SKM-1 (cell line): ENCODE results near the gene GPR3.

ENCODE experiments used
- DNase-seq: peaks from one replicate; lab custom pipeline; 2025; ENCODE audit not compliant: unreplicated experiment; lab: John Stamatoyannopoulos, UW

The GPR3 gene

DNA sequence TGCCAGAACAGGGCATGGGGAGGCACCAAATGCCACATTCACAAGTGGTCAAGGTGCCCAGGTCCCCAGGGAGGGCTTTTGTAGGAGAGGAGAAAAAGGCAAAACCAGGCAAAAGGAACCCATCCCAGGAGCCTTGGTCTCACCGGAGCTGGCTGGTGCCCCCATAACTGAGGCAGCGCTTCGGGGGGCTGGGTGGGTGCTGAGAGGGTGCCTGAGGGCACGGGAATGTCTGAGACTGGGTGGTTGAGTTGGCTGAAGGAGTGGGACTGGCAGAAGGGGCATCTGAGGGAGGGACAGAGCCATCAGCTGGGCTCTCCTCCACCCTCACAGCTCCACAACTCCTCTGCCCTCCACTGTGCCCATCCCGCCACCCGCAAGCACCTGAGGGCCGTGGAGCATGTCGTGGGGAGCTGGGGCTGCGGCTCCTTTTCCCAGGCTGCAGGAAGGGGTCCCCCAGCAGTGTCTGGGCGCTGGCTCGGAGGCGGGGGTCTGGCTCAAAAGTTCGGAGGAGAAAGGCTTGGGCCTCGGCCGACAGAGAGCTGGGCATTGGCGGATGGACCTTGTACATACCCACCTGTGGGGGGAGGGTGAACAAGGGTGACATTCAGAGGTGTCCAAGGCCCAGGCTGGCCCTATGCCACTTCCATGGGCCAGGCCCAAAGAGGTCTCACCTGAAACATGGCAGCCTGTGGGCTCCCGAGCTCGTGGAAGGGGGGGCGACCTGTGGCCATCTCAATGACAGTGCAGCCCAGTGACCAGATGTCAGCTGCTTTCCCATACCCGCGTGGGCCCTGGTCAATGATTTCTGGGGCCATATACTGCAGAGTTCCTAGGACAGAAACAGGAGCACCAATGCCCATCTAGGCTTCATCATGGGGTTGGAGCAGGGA lies 34.1 kb upstream of the GPR3 start:
- DNase-seq = no peak

DNA sequence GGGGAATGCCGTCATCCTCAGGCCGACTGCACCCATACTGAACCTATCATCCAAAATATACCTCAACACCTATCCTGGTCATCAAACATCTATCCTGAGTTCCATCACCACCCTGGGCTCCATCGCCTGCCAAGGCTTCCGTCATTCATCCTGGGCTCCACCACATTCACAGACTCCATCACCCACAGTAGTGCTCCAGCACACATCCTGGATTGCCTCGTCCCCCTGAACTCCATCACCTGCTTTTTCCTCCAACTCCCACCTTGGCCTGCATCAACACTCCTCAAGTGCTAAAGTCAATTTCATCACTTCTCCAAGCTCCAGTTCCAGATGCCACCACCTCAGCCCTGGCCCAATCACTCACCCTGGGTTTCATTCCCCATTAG lies 33.5 kb upstream of the GPR3 start:
- DNase-seq = no peak

DNA sequence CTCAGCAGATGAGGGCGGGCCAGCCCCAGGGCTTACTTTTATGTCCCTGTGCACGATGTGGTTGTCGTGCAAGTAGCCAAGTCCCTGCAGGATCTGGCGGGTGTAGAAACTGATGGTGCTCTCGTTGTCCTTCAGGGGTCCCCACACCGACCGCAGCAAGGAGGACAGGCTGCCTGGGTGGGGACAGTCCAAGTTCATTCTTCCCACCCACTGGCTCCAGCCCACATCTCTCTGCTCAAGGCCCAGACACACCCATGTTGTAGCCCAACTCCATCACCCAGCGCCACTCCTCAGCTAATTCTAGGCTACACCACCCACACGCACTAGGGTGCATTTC lies 32.6 kb upstream of the GPR3 start:
- no peak for DNase-seq

DNA sequence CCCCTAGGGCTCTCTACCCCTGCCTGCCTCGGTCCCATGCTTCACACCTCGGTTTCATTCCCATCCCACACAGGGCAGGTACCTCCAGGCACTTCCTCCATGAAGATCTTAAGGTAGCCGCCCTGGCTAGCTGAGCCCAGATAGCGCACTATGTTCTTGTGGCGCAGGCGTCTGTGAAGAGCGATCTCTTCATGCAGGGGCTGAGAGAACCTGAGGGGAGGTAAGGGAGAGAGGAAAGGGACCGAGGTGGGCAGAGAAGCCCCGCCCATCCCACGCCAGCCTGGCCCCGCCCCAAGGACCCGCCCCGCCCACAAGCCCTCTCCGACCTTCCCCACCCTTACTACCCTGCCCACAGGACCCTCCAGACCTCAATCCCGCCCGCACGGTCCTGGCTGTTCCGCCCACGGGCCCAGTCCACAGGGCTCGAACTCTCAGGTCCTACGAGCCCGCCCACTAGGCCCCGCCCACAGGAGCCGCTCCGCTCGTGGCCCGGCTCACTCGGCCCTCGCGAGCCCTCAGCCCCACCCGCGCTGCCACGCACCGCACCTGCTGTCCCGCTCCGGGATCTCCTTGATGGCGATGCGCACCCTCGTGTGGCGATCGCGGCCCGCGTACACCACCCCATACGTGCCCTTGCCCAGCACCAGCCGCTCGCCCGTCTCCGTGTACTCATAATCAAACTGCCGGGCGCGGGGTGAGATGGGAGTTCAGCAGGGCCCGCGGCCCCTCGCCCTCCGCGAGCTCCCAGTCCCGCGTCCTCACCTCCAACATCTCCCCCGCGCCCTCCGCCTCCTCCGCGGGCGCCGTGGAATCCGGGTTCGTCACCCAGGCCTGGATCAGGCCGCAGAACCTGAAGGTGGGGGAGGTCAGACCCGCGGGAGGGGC lies 32.0 kb upstream of the GPR3 start:
- DNase-seq = no peak

DNA sequence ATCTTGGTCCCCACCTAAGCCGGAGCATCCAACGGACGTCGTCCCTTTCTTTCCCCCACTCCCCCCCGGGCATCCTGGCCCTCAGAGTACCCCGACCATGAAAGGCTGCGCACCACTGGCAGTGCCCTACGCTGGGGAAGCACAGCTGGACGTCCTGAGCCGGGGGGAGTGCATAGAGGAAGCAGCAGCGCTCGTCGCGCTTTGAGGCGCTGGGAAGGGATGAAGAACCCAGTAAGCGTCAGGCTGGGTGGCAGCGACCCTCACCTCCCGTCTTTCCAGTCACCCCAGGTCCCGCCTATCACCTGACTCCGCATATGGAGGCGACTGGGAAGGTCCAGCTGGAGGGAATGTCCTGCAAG lies 31.4 kb upstream of the GPR3 start:
- DNase-seq = no peak

DNA sequence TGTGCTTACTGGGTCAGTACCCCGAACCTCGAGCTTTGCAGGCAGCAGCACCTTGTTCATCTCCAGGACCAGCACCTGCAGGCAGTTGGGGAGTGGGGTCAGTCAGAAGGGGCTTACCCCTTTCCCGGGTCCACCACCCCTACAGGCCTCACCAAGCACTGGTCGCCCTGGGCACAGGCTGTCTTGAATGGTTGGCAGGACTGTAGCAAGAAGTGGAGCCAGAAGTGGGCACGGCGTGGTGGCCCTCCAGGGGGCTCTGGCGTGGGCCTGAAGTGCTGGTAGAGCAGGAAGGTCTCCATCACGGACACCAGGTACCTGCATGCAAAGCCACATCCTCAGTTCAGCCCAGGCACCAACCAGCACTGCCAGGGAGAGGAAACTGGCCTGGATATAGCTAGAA lies 30.9 kb upstream of the GPR3 start:
- DNase-seq = no peak

DNA sequence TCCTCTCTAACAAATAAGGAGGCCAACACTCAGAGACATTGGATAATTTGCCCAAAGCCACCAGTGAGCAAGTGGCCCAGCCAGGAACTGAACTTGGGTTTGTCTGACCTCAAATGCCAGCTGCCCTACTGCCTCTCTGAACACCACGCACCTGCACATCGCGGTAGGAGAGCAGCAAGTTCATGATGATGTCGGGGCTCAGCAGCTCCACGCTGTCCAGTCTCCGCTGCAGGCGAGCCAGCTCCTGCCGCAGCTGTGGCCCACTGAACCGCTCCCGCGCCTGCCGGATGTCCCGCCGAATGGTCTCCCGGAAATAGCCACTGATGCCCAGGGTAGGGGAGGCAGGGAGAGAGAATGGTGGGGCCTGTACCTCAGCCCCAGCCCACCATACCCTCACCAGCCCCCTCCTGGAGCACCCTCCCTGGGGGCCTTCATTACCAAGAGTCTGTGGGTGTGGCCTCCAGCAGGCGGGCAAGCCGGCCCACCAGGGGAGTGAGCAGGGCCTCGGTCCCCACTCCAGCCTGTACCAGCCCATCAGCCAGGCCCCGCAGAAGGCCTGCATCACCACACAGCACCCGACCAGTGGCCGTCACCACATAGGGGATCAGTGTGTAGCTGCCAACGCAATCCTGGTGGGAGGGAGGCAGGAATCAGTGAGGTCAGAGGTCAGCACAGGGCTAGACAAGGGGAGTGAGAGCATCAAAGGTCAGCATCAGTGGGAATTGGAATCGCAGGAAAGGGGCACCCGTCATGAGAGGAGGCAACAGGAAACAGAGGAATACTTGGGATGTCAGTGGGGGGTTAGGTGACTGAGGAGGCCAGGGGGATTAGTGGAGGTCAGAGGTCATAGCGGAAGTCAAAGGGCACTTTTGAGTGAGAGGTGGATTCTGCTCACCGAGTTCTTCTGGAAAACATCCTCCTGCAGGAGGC lies 28.4 kb upstream of the GPR3 start:
- DNase-seq = no peak

DNA sequence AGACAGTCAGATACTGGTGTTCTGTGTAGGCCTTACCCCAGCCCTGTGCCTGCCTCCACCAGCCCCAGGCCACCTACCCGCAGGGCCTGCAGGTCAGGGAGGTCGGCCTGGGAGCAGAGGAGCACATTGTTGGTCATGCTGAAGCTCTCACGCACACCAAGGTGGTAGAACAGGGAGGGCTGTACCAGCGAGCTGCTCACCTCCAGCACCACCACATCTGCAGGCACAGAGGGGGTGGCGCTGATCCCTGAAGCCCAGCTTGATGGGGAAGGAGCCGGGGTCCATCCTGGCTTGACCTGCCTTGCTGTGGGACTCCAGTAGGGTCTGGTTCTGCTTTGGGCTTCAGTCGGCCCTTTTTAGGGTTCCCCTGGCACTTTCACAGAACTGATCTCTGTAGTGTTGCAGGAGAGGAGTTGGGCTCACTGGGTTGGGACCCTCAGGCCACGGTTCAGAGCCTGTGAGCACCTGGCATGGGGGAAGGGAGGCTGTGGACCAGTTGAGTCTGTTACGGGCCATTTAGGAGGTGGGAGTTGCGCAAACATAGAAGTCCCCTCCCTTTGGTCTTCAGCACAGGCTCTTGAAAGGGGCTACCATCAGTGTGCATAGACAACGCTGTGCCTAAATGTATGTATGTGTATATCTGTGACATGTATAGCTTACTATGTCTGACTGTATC lies 27.6 kb upstream of the GPR3 start:
- no peak for DNase-seq

DNA sequence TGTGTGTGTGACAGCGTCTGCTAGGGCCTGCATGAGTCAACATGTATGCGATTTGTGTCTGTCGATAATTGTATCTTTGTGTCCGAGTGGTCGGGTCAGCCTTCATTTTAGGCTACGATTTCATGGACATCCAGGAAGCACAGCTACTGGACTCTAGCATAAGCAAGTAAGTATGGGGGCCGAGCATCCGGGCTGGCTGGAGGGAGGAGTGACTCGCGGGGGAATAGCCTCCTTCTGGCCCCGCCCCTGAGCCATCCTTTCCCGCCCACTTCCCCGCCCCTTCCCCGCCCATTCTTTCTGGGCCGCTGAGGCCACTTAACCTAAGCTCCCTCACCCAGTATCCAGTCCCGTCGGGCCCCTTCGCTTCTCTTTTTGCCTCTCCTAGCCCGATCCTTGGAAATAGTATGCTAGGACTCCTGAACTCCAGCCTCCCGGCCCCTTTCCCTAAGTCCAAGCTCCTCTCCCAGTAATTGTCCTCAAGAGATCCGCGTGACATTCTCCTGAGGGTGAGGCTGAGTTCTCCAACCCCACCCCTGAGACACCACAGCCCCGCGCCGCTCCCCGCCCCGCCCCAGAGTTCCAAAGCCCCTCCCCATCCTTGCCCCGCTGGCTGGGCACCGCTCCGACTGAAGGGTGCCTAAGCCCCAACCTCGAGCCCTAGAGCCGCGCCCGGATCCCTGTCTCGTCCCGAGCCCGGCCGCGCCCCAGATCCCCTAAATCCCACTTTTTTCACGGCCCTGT lies 26.9 kb upstream of the GPR3 start:
- DNase-seq = peak; percentile 81

DNA sequence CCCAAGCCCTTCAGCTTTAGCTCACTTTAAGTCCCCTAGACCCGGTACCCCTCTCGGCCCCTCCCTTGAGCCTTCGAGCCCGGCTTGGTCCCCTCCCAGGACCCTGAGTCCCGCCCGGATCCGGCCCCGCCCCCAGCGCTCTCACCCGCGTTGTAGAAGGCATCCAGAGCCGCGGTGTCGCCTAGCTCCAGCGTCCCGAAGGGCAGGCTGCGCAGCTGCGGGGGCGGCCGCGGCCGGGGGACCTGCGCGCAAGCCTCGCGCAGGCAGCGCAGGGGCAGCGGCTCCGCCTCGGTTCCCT lies 26.4 kb upstream of the GPR3 start:
- DNase-seq = no peak

DNA sequence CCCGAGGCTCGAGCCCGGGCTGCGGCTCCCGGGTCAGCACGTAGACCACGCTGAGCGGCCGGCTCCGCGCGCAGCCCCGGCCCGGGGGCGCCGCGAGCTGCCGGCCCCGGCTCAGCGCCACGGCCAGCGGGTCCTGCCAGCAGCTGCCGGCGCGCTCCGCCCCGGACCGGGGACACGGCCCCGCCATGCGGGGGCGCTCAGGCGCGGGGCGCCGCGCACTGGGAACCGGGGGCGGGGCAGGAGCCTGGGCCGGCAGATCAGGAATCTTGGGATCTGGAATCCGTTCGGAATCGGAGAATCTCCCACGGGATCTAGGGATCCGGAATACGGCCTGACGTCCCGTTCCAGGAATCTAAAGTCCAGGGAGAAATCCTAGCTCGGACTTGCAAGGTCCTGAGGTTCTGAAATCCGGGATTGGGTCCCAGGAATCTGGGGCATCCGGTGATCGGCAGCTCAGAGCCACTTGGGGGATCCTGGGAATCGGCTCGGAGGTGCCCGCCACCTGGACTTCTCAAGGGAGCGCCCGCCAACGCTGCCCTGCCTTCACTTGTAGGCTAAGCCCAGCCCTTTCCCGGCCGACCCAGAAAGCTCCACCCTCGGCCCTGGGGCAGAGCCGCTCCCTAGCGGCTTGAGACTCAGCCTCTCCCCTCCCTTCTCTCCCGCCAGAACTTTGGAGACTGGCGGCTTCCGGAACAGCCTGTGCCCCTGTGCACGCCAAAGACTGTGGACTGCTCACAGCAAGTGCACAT lies 25.8 kb upstream of the GPR3 start, which contains the start of gene MAP3K6:
Gene MAP3K6, minus strand, starts transcription at position 551 of the 749 bp plus-strand sequence. Its CDS starts 364 bp downstream, at position 187.
- peak; percentile 41 for DNase-seq

DNA sequence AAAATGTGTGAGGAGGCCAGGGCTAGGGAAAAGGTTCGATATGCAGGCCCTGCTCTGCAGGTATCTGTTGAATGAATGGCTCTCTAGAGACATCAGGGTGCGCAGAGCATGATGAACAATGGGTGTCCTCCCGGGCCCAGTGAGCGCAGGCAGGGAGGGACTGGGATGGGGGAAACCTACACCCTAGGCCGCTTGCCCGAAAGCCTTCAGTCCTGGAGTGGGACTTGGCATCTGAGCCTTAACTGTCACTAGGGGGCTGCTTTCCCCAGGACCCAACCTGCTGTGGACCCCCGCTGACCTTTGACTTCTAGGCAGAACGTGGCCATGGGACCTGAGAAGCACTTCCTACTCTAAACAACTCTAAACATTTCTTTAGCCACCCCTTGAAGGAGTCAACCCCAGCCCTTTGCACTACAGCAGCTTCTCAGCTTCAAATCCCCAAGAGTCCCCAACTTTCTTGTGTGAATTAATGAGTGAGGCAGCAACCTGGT lies 25.2 kb upstream of the GPR3 start:
- no peak for DNase-seq

DNA sequence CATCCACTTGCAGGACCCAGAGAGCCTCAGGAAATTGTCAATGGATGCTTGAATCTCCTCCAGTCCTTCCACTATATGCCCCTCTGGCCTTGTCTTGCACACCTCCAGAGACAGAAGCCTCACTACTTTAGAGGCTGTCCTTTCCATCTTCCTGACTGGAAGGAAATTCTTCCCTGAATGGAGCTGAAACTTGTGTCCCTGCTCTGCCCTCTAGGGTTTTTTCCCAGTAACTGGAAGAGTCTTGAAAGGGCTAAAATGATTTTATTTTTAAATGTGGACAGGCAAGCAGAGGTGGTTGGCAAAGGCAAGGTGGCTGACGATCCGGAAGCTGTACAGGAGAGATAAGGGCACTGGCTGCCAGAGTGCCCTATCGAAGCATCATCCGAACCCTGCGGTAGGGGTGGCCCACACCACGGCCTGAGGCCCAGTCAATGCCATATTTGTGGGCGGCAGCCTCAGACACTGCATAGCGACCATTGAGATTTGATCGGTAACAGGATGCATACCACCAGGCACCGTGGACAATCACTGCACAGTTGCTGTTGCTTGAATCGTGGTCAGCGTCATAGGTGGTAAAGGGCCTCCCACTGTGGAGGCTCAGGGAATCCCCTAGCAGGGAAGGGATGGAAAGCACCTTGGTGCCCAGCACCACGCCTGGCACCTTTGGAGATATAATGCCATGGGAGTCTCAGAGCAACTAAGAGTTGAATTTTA lies 23.4 kb upstream of the GPR3 start:
- DNase-seq = no peak

DNA sequence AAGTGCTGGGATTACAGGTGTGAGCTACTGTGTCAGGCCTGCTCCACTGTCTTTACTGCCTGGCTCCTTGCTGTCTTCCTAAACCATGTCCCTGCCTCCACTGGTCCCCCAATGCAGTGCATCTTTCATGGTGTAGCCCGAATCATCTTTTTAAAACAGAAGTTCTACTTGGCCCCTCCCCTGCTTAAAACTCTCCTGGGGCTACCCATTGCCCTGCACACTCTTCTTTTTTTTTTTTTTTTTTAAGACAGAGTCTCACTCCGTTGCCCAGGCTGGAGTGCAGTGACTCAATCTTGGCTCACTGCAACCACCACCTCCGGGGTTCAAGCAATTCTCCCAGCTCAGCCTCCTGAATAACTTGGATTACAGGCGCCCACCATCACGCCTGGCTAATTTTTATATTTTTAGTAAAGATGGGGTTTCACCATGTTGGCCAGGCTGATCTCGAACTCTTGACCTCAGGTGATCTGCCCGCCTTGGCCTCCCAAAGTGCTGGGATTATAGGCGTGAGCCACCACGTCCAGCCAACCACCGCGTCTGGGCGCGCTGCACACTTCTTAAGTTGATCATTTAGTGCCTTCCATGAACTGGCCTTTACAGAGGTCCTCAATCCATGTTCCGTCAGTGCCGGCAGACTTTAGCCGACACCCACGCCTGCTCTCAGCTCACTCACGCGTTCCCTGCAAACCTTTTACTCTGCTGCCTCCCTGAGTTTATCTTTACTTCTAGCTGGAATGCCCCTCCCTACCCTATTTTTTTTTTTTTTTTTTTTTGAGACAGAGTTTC lies 20.2 kb upstream of the GPR3 start:
- DNase-seq = no peak

DNA sequence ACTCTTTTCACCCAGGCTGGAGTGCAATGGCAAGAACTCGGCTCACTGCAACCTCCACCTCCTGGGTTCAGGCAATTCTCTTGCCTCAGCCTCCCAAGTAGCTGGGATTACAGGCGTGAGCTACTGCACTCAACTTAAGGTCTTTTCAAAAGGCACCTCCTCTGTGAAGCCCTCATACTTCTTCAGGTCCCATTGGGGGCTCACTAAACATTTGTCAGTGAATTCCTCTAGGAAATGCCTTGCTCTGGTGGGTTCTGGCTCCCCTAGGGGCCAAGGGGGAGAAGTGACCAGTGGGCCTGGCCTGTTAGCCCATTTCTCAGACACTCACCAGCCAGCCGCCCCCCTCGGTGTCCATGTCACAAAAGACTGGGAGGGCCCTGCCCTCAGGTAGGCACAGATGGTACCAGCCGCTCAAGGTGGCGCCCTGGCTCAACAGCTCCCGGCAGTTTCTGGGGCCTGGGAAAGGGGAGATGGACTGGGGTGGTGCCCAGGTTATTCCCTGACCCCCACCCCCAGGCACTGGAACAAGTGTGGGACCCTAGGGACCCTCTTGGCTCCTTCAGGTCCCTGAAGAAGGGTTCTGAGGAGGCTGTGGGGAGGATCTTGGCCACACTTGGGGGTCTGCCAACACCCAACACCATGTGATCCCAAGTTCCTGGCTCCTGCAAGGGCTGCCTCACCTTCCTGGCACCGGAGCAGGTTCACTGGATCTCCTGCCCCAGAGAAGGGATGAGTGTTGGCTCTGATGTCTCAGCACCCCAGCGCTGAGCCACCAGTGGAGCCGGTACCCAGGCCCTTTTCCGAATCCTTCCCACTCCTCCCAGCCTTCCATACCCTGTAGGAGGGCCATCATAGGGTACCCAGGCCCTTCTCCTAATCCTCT lies 19.4 kb upstream of the GPR3 start:
- DNase-seq = no peak

DNA sequence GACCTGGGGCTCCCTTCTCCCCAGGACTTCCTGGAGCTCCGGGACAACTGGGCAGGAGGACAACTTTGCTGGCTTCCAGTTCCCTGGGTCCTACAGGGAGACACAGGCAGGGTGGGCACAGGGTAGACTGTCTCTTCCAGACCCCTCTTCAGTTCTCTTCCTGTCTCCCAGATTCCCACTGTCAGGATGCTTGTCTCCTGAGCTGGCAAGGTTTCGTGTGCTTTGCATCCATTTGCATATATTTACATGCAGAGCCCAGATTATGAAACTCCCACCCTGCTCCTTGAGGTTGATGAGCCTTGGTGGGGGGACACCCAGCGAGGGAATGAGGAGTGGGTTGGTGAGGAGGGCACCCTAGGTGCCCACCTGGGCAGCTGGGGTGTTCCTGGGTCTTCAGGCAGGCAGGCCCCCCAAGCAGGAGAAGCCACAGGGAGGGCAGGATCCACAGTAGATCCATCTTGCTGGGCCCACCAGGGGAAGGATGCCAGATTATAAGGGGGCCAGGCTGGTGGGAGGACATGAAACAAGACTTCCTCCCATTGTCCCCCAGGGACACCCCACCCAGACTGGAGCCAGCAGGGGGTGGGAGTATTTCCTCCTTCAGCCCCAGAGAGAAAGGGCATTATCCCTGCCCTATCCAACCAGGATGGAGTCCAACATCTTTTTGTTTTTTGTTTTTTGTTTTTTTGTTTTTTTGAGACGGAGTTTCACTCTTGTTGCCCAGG lies 17.9 kb upstream of the GPR3 start, which contains the start of gene FCN3:
Gene FCN3, minus strand, starts transcription at position 463 of the 725 bp plus-strand sequence. Its CDS starts 6 bp downstream, at position 457.
- no peak for DNase-seq
